Diencephalon (tissue), 1 donor: ENCODE data around the gene ZNF692. TPM values are rescaled to one million over a fixed set of nuclear protein-coding genes. Genes with fewer than 3 reads are reported as not detected.

Experiments used
- small RNA-seq: library from RNA; depleted of rRNA; stranded (forward); fragments of <200 nt; gene quantifications from one replicate; pipeline ENCODE3, GENCODE V24; 2014
- total RNA-seq: library from RNA; depleted of rRNA; stranded (reverse); fragments of >200 nt; gene quantifications from one replicate; pipeline ENCODE4 v1.2.3, GENCODE V29; 2014

The ZNF692 gene
- 23.5 TPM for total RNA-seq

GRCh38 chr1:248858891-248859889 is at the start of gene ZNF692:
TSS of gene ZNF692 (minus strand) at chr1:248859085. CDS start at chr1:248858309, 776 bp downstream.

GRCh38 chr1:248906009-248906752 is 47.3 kb upstream of the ZNF692 start, which contains the start of gene PGBD2:
TSS of gene PGBD2 (plus strand) at chr1:248906235. CDS start at chr1:248913863, 7,628 bp downstream.

GRCh38 chr1:248837781-248838356 is 21.0 kb downstream of the ZNF692 start, which contains the start of gene ZNF672:
TSS of gene ZNF672 (plus strand) at chr1:248838224. CDS start at chr1:248847275, 9,051 bp downstream.

GRCh38 chr1:248825909-248826760 is 32.8 kb downstream of the ZNF692 start, which contains the start of gene SH3BP5L:
TSS of gene SH3BP5L (minus strand) at chr1:248825915. CDS start at chr1:248824935, 980 bp downstream.

Small RNA genes lying within 50 kb of the gene (small RNA-seq; reads per million reads assigned to genes)
- not detected for gene MIR3124

Other genes starting within 250 kb of the ZNF692 start
- not detected for gene OR2T11, start 224.0 kb downstream of the ZNF692 start, total RNA-seq
- not detected for gene OR2T35, start 213.8 kb downstream of the ZNF692 start, total RNA-seq
- not detected for gene OR2T27, start 203.6 kb downstream of the ZNF692 start, total RNA-seq
- gene OR14I1, start 156.3 kb downstream of the ZNF692 start, total RNA-seq, result not detected
- gene LYPD8, start 103.3 kb downstream of the ZNF692 start, total RNA-seq, result not detected
- 25.1 TPM for gene SH3BP5L, start 33.2 kb downstream of the ZNF692 start, total RNA-seq
- 14.8 TPM for gene ZNF672, start 20.9 kb downstream of the ZNF692 start, total RNA-seq
- gene PGBD2, start 47.1 kb upstream of the ZNF692 start, total RNA-seq, result 10.1 TPM